HL-60 (cell line): ENCODE measurements around the gene FGFR2.

Experiments used
- POLR2AphosphoS5 ChIP-seq: IDR thresholded peaks from 2 replicates; pipeline ENCODE4 v1.6.1; 2012; ENCODE audit warnings: low read depth
- TF ChIP-seq, protein P1 (sequence below): IDR thresholded peaks from one replicate; pipeline ENCODE4 v1.5.1; 2011; ENCODE audit warnings: low read length, control low read depth, inconsistent platforms; ENCODE audit not compliant: insufficient read depth

DNA sequence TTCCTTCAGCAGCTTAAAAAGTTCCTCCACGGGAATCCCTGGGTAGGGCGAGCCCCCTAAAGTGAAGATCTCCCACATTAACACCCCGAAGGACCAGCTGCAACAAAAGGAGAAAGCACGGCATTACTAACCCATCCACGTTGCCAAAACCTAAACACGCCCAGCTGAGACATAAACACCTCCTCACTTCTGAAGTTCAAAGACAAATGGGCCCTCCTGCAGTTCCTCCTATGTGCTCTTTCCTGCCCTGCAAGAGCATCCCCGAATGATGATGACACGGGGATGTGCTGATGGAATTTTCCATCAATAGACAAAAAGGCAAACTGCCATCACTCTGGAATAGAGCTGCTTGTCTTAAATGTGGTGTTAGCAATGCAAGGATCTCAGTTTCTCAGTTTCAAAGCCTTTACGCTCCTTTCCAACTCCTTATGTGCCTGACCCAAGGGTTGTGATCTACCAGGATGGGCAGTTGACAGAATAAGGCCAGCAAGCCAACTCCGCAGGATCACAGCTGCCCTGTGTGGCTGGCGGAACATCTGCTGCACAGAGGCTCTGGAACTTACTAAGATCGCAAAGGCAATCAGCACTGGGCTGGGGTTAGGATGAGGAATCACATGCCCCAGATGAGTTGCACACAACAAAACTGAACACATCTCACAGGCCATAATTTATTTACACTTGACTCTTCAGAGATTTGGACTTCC, 112.7 kb downstream of the FGFR2 start:
- TF ChIP-seq, protein P1, sequence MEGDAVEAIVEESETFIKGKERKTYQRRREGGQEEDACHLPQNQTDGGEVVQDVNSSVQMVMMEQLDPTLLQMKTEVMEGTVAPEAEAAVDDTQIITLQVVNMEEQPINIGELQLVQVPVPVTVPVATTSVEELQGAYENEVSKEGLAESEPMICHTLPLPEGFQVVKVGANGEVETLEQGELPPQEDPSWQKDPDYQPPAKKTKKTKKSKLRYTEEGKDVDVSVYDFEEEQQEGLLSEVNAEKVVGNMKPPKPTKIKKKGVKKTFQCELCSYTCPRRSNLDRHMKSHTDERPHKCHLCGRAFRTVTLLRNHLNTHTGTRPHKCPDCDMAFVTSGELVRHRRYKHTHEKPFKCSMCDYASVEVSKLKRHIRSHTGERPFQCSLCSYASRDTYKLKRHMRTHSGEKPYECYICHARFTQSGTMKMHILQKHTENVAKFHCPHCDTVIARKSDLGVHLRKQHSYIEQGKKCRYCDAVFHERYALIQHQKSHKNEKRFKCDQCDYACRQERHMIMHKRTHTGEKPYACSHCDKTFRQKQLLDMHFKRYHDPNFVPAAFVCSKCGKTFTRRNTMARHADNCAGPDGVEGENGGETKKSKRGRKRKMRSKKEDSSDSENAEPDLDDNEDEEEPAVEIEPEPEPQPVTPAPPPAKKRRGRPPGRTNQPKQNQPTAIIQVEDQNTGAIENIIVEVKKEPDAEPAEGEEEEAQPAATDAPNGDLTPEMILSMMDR = no peak
- TF ChIP-seq POLR2AphosphoS5 = no peak
